Measurements from ENCODE around the gene ATP6AP2.

DNA sequence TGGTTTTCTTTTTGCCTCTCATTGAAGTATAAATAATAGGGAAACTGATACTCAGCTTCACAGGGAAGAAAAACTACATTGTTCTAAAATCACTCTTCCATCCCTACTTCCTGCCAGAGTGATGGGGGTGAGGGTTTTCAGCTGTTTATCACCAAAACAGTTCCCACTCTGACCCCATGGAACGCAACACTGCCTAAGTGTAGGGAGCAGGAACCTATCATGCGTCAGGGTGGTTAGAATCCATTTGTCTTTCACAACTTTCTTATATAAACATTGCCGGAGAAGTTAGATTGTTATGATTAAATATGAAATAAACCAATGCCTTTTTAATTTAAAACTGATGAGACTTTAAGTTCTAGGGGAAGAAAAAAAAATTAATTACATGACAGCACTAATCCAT is 26.6 kb downstream of the ATP6AP2 start:
- TF ChIP-seq POLR2AphosphoS5 (IDR thresholded peaks at IDR 0.05; ENCODE audit: low read depth, low read length) (no peak), REST (IDR thresholded peaks at IDR 0.05; ENCODE audit: insufficient read depth in 1 of 2, low read depth in 2 of 2, low read length in 2 of 2) (no peak), SIN3A (IDR thresholded peaks at IDR 0.05; ENCODE audit: borderline replicate concordance, insufficient read depth, low read length) (no peak)
